ENCODE results near the gene MMP28. TPM values are rescaled to one million over a fixed set of nuclear protein-coding genes. Genes with fewer than 3 reads are reported as not detected.

The MMP28 gene, protein sequence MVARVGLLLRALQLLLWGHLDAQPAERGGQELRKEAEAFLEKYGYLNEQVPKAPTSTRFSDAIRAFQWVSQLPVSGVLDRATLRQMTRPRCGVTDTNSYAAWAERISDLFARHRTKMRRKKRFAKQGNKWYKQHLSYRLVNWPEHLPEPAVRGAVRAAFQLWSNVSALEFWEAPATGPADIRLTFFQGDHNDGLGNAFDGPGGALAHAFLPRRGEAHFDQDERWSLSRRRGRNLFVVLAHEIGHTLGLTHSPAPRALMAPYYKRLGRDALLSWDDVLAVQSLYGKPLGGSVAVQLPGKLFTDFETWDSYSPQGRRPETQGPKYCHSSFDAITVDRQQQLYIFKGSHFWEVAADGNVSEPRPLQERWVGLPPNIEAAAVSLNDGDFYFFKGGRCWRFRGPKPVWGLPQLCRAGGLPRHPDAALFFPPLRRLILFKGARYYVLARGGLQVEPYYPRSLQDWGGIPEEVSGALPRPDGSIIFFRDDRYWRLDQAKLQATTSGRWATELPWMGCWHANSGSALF
- total RNA-seq (2021) = not detected in 2 replicates
- long read RNA-seq, partial matches to known transcripts = 0 of 1 reads
- long read RNA-seq, other reads (novel, unspliced or antisense) = 1 of 1 reads

- H2BK120ac ChIP-seq (ENCODE audit: low read depth, low read length, poor library complexity, severe bottlenecking) = no peak within 1 kb of the TSS
- no peak within 1 kb of the TSS for H2BK12ac ChIP-seq (ENCODE audit: insufficient read length, low read depth, low read length)
- TF ChIP-seq CTCF (conservative IDR thresholded peaks at IDR 0.05) = no peak
- H2BK20ac ChIP-seq (ENCODE audit: low read depth, low read length, poor library complexity, severe bottlenecking) = no peak within 1 kb of the TSS
- H3K4me1 ChIP-seq (ENCODE audit: insufficient read depth, low read length) = 0 out of 2 replicates have a peak, but pooled peaks cover 2% of the 10 kb centered on the region
- H3K36me3 Mint-ChIP-seq (ENCODE audit: insufficient read depth in 1 of 3, low read depth in 3 of 3) = no peaks in the 10 kb centered on the region
- H4K20me1 ChIP-seq (ENCODE audit: control insufficient read depth, insufficient read depth, insufficient read length) = no peaks in the 10 kb centered on the region
- H3K14ac ChIP-seq (ENCODE audit: insufficient read depth, low read length) = no peak within 1 kb of the TSS; the same call in 1 of the 2 replicates
- H3K9ac ChIP-seq (ENCODE audit: extremely low read depth, insufficient read length, low read length) = no peak within 1 kb of the TSS
- H3K4me1 Mint-ChIP-seq = peaks cover 6 to 18% of the 10 kb centered on the region in 2 experiments
- no peak within 1 kb of the TSS for H4K8ac ChIP-seq (replicated peaks; ENCODE audit: insufficient read length, low read depth, low read length)
- H3K23me2 ChIP-seq (ENCODE audit: insufficient read length, low read depth, low read length, poor library complexity, severe bottlenecking) = peaks cover 6% of the 10 kb centered on the region
- H3K9me3 ChIP-seq (ENCODE audit: control insufficient read depth, low read depth, low read length) = no peaks in the 10 kb centered on the region
- H3K79me2 ChIP-seq (ENCODE audit: insufficient read depth, low read length) = no peaks in the 10 kb centered on the region
- H4K5ac ChIP-seq (ENCODE audit: insufficient read length, low read depth, low read length) = no peak within 1 kb of the TSS
- no peak within 1 kb of the TSS for H3K56ac ChIP-seq (ENCODE audit: insufficient read length, low read depth, low read length)
- no peak within 1 kb of the TSS for H2BK15ac ChIP-seq (ENCODE audit: low read depth, low read length)
- no CpG with 5 or more reads among the region's 89 CpGs for WGBS (ENCODE audit: extremely low coverage, insufficient read length, low lambda C conversion rate)
- H3K4ac ChIP-seq (ENCODE audit: low read depth, low read length) = no peak within 1 kb of the TSS
- peaks cover 33% of the 10 kb centered on the region for H3K27me3 ChIP-seq (ENCODE audit: insufficient read depth, low read length)
- no peak within 1 kb of the TSS for H2AK5ac ChIP-seq (ENCODE audit: insufficient read length, low read length)
- no peak within 1 kb of the TSS for H4K91ac ChIP-seq (ENCODE audit: insufficient read length, low read depth, low read length)
- H3K9me3 Mint-ChIP-seq = no peaks in the 10 kb centered on the region
- H3K79me1 ChIP-seq (ENCODE audit: insufficient read depth, low read depth, low read length, poor library complexity, severe bottlenecking) = no peaks in the 10 kb centered on the region
- no peak within 1 kb of the TSS for H3K27ac ChIP-seq (ENCODE audit: insufficient read length, low read depth, low read length)
- H2BK5ac ChIP-seq (ENCODE audit: insufficient read length, low read length) = no peak within 1 kb of the TSS
- H3K18ac ChIP-seq (ENCODE audit: insufficient read length, low read depth, low read length) = no peak within 1 kb of the TSS
- H2AFZ ChIP-seq (ENCODE audit: low read length) = no peak within 1 kb of the TSS
- peaks cover 94% of the 10 kb centered on the region for H3K27me3 Mint-ChIP-seq (ENCODE audit: low read depth)
- H3K4me2 ChIP-seq (ENCODE audit: insufficient read depth, insufficient read length, low read length) = peak within 1 kb of the TSS; percentile 68
- no peak within 1 kb of the TSS for H3T11ph ChIP-seq (ENCODE audit: low read length)
- no peak within 1 kb of the TSS for H3K23ac ChIP-seq (ENCODE audit: insufficient read length, low read depth, low read length)
- peak within 1 kb of the TSS; percentile 52 to 79 for H3K4me3 Mint-ChIP-seq
- DNase-seq = peak; percentile 63
- H3K27ac Mint-ChIP-seq = no peak within 1 kb of the TSS
These were observed at the start of gene MMP28 for GRCh38 chr17:35795007-35795870. Gene MMP28 (minus strand): TSS chr17:35795641. CDS start chr17:35795377, 264 bp downstream.

All from H9 (cell line).